ENCODE data around the gene SLC38A7.

SLC38A7 gene, protein sequence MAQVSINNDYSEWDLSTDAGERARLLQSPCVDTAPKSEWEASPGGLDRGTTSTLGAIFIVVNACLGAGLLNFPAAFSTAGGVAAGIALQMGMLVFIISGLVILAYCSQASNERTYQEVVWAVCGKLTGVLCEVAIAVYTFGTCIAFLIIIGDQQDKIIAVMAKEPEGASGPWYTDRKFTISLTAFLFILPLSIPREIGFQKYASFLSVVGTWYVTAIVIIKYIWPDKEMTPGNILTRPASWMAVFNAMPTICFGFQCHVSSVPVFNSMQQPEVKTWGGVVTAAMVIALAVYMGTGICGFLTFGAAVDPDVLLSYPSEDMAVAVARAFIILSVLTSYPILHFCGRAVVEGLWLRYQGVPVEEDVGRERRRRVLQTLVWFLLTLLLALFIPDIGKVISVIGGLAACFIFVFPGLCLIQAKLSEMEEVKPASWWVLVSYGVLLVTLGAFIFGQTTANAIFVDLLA

DNA sequence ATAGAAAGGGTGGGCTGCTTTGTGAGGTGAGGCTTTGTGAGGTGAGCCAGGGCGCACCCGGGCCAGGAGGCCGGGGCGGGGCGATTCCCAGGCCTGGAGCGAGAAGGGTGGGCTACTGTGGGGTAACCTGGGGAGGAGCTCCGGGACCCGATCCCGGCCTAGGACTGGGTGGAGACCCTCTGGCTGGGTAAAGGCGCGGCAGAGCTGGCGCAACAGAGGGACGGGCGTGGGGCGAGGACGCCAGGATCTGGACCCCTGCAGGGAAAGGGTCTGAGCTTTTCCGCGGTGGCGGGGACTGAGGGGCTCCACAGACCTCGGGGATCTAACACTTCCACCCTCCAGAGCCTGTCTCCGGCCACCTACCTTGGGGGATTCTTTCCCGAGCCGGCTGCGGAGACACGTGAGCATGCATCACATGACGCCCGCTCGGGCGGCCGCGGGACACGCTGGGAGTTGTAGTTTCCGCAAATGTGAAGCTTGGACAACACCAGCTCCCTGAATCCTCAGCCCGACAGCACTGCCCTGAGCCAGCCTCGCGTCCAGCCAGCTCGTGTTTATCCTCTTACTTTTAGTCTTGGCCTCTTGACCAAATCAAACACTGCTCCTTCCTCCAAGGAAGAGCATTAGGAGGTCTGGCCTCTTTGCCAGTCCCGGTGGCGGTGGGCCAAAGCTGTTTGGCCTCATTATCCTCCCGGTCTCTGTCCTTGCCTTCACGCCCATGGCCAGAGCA, at the start of gene SLC38A7:
SLC38A7 (minus strand) TSS at position 417 of the 730 bp plus-strand sequence. CDS start 4,644 bp downstream, outside the sequence.
- DNase-seq = peak; percentile 43

DNA sequence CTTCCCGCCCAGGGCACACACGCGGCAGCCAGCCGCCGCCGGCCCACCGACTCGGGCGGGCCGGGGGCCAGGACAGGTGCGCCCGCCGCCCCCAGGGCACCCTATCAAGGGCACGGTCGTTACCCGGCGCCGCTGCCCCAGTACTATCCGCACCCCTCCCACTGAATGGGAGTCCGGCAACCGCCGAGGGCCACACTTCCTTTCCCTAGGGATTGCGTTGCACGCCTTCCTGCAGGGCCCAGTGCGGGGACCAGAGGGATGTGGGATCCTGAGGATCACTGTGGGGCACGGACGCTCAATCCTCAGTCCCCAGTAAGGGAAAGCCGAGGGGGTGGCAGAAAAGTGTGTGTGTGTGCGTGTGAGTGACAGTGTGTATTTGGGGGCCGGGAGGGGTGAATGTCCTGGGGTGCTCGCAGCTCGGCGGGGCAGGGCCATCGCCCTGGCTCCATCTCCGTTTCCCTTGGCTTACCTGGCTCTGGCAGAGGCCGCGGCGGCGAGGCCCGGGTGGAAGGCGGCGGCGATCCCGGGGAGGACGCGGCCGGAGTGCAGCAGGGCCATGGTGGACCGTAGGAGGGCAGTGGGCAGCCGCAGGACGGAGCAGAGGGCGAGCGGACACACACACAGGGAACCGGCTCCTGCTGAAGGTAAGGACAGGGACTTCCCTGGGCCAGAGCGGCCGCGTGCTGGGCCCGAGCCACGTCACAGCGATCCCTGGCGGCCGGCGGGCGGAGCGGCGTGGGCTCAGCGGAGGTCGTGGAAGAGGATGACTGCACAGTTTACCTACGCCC, 49.3 kb upstream of the SLC38A7 start, which contains the start of gene GOT2:
GOT2 (minus strand) TSS at position 646 of the 788 bp plus-strand sequence; CDS start at position 558, 88 bp downstream.
- DNase-seq = peak; percentile 51

DNA sequence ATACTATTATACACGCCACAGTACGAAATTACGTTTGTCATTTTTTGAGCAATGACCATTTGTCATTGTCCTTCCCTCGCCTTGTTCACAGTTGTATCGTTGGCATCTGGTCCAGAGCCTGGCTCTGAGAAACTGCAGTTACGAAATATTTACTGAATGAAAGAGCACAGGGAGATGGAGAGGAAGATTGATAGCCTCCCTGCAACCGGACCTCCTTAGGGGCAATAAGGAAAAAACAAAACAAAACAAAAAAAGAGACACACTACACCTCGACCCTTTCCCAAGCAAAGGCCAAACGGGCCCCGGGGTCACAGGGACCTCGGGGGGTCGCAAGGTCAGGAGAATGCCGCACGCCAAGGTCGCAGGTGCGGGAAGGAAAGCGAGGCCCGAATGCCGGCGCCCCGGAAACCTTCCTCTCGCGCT, 48.7 kb upstream of the SLC38A7 start:
- no peak for DNase-seq

DNA sequence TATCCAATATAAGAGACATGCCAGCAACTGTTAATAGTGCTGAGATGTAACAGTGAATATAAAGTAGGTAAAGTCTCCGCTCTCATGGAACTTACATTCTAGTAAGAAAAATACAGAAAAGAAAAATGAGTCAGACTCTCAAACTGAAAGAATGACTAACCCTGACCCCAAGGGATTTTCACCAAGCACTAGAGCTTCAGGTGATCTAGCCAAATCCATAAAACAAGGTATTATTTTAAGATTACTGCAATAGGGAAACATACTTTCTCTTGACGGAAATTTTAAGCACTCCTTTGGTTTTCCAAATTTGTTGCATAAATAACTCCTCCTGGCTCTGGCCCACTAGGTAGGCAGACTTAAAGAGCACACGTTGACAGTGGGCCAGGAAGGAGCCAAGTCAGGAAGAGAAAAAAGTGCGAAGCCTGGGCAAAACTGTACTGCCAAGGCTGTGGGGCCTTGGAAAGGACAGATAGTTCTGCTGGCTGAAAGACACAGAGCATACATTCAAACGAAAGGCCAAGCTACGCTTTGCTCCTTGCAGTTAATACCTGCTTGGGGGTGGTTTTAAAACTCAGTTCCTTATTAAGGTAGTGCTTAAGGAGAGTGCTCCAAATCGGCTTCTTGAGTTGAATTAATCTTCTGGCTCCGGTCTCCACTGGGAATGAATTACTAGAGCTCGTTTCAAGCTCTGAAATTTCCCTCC, 48.1 kb upstream of the SLC38A7 start:
- DNase-seq = no peak

DNA sequence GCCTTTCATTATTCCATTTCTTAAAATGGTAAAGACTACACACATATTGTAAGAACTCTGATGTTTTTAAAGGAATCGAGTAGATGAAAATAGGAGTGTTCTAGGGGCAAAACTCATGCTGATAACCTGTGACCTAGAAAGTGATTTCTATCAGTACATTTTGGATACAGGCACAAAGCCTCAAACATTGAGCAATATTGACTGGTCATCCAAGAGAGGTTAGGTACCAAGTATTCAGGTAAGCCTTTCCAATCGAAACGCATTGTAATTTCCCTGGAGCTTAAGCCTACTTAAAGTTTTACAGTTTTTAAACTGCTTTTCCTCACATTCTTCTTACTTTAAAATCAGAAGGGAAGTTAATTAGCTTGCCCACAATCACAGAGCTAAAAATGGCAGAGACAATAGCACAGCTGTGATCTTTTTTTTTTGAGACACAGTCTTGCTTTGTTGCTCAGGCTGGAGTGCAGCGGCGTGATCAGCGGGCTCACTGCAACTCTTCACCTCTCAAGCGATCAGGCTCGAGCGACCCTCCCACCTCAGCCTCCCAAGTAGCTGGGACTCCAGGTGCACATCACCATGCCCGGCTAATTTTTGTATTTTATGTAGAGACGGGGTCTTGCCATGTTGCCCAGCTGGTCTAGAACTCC, 46.3 kb upstream of the SLC38A7 start:
- DNase-seq = no peak

DNA sequence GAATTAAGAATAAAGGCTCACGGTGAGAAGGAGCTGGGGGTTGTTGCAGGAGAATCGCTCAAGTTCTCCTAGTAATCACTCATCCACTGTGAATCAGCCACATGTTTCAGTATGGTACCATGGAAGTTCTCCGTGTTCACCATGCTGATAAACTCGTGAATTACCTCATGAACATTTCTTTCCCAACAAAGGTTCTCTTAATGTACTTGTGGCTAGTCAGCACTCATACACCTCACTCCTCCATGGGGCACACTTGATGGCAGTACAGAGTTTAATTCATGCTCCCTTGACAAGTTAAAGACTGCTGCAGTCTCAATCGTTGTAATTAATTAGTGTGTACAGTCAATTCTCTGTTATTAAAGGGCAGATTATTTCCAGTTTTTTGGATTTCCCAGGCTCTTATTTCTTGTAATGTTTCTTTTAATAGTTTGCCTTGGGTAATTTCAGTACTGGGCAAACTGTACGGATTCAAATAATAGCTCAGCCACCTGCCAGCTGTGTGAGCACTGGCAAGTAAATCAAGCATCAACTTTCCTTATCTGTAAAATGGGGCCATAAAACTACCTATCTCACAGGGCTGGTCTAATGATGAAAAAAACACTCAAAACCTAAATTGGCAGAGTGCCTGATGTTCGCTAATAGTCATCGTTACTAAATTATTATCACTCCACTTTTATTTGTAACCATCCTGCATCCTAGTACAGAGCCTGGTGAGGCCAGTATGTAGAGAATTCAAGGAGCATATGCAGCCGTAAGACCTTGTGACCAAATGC, 43.4 kb upstream of the SLC38A7 start:
- DNase-seq = no peak

DNA sequence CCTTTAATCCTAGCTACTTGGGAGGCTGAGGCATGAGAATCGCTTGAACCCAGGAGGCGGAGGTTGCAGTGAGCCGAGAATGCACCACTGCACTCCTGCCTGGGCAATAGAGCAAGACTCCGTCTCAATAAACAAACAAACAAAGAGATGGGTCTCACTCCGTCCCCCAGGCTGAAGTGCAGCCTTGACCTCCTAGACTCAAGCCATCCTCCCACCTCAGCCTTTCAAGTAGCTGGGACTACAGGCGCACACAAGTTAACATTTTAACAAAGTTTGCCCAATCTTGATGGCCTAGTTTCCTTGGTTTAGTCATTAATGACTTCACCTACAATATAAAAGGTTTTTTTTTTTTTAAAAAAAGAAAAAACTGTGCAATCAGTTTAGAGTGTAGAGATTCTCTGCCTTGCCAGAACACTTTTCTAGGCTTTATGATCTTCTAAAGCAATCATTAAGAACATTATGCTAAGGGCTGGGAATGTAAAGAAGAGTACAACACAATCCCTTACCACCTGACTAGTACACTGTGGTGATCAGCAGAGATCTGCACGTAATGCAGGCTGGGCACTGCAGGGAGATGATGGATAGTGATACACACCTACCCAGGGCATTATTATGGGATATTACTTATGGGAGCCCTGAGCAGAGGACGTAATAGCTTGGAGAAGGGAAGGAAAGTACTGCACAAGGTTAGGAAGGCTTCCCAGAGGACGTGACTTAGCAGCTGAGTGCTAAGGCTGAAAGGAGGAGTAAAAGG, 42.6 kb upstream of the SLC38A7 start:
- no peak for DNase-seq

DNA sequence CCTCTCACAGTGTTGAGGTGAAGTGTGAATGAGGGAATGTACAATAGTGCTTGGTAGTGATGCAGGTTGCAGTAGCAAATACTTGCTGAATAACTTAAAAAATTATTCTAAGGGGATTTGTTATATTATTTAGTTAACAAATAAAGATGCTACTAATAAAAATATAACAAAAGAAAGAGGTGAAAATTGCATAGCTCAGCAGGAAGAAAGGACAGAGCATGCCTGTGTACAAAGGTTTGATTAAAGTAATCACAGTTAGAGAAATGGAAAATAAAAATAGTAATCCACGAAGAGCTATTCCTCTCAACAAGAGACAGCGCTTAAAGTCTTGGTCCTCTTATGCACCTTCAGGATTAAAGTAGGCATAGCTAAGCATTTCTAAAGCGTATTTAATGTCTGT, 38.5 kb upstream of the SLC38A7 start:
- DNase-seq = no peak

DNA sequence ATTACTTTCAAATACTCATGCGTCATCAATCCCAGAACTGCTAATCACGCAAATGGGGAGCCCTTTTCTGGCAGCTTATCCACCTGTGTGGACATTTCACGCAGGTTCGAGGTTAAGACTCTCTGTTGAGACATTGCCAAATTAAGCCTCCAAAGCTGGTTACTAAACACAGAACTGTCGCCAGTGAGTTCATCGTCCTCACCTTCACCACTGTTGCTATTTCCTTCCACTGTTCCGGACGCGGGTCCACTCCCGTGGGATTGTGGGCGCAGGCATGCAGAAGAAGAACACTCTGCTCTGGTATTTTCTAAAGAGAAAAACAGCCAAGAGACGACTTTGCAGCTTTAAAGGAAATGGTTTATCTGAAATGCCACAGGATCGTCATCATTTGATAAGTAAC, 33.4 kb upstream of the SLC38A7 start:
- no peak for DNase-seq

DNA sequence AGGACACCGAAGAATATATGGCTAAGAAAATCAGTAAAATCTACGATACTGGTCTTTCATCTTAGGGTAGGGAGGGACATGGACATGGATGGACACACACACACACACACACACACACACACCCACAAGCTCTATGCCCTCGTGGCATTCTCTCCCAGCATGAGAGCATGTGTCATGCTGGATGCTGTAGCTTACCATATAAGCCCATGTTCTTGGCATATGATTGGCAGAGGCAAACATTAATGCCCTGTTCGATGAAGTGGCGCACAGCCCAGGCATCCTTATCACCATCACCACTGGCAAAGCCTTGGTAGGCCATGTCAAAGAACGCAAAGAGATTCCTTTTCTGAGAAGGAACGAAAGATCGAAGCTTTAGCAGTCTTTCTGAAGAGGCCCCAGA, 31.9 kb upstream of the SLC38A7 start:
- no peak for DNase-seq

DNA sequence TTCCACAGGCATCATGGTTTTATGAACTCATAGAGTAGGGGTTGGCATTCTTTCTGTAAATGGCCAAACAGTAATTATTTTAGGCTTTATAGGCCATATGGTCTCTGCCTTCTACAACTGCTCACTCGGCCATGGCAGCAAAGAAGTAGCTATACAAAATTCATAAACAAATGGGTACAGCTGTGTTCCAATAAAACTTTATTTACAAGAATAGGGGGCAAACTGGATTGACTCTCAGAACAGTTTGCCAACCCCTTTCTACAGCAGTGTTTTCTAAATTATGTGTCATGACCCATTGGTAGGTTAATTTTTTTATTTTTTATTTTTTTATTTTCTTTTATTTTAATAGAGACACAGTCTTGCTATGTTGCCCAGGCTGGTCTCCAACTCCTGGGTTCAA, 29.2 kb upstream of the SLC38A7 start:
- DNase-seq = no peak

DNA sequence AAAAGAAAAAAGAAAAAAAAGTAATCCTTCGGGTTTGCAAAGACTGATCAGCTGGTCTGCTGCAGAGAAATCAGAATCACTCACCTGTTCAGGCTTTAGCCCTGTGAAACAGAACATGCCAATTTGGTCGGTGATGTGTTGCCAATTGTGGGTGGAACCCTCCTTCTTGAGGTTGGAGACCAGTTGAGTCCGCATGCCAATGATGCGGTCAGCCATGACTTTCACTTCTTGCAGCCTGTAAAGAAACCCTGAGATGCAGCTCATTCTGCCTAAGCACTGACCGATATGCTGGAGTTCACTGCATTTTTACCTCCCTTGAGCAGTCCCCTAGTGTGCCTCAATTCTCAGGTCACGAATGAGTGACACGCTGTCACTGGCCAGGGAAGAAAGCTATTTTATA, 24.8 kb upstream of the SLC38A7 start:
- DNase-seq = peak; percentile 47

DNA sequence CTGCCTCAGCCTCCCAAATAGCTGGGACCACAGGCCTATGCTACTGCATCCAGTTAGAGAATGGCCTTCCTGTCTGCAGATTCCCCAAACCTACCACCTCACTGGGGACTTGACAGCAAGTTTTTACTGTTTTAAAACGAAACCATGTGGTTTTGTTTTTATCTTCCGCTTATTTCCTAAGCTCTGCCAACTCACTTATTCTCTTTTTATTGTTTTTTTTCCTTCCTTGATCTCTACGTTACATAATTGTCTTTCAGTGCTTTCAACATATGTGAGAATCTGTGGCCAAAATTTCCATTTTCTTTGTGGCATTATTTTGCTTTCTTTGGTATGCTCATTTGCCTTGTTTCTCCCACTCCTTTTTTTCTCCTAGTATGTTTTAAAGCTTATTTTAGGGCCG, 14.6 kb upstream of the SLC38A7 start:
- peak; percentile 94 for DNase-seq

DNA sequence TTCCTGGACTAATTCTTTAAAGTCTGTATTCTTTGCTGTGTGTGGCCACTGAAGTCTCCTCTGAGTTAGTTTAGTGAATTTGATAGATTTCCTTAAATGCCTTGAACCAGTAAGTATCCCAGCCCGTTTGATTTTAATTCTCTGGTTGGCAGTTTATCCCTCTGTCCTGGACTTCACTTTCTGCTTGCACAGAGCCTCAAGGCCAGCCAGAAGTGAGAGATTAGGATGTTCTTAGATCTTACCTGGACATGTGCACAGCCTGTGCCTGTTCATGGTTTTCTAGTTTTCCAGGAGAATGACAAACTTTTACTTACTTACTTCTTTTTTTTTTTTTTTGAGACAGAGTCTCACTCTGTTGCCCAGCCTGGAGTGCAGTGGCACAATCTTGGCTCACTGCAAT, 10.8 kb upstream of the SLC38A7 start:
- no peak for DNase-seq

DNA sequence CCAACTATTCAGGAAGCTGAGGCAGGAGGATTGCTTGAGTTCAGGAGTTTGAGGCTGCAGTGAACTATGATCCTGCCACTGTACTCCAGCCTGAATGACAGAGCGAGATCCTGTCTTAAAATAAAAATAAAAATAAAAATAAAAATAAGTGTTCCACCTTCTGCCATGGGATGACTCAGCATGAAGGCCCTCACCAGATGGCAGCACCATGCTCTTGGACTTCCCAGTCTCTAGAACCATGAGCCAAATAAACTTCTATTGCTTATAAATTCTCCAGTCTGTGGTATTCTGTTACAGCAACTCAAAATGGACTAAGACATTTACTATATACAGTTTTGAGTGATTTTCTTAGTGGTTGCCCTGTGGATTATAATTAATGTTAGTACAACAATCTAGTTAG, 7.9 kb upstream of the SLC38A7 start:
- DNase-seq = no peak

DNA sequence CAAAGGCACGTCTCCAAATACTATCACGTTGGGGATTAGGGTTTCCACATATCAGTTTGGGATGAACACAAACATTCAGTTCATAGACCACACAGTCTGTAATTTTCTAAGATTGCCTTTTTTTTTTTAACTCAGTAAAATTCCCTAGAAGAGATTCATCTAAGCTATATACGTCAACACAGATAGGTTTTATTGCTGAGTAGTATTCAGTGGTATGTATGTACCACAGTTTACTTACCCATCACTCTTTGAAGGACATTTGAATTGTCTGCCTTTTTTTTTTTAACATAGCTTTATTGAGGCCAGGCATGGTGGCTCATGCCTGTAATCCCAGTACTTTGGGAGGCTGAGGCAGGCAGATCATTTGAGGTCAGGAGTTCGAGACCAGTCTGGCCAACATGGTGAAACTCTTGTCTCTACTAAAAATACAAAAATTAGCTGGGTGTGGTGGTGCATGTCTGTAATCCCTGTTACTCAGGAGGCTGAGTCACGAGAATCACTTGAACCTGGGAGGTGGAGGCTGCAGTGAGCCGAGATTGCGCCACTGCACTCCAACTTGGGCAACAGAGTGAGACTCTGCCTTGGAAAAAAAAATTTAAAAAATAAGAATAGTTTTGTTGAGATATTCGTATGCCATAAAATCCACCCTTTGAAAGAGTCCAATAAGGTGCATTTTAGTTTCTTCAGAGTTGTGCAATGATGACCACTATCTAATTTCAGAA, 2.6 kb upstream of the SLC38A7 start:
- peak; percentile 16 for DNase-seq

DNA sequence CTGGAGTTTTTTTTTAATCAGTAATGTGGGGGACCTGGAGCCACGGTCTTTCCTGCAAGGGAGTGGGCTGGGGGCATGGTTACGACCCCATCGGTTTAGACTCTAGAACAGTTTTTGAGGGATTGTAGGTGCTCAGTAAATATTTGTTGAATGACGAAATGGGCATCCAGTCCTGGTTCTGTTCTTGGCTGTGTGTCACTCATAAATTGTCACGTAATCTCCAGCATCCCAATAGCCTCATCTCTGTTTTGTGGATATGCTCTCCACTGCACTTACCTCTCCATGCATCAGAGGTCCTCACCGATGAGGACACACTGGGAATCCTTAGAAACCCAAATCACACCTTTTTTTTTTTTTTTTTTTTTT, 497 bp upstream of the SLC38A7 start:
- DNase-seq = no peak

DNA sequence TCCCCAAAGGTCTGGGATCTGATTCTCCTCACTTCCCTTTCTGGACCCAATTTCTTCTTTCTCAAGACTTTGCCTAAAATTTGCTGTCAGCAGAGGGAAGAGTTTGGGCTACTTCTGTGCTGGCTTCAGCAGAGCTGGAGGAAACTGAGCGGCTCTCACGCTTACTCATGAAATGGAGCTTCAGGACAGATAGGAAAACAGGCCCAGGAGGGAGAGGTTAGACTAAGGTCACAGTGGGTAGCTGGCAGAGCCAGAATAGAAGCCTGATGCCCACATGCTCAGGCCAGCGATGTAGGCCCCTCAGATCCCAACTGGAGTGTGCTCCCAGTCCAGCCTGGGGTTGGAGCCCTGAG, 593 bp downstream of the SLC38A7 start:
- peak; percentile 29 for DNase-seq

DNA sequence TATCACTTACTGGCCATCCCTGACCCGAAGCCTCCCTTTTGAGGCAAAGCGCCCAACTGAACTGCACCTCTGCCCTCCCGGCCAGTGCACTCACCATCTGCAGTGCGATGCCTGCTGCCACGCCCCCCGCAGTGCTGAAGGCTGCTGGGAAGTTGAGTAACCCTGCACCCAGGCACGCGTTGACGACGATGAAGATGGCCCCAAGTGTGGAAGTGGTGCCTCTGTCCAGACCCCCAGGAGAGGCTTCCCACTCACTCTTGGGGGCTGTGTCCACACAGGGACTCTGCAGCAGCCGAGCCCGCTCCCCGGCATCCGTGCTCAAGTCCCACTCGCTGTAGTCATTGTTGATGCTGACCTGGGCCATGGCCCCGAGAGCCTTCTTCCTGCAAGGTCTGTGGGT, 4.8 kb downstream of the SLC38A7 start:
- DNase-seq = no peak

DNA sequence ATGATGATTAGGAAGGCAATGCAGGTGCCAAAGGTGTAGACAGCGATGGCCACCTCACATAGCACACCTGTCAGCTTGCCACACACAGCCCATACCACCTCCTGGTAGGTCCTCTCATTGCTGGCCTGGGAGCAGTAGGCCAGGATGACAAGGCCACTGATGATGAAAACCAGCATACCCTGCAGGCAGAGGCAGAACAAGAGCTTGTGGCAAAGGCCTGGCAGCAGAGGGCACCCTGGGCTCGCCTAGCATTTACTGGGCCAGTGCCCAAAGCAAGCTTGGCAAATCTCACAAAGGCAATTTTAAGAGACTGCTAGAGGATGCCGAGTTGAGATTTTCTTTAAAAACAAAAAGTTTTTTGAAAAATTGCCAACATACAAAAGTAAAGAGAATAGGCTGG, 5.9 kb downstream of the SLC38A7 start:
- DNase-seq = peak; percentile 35
